ENCODE data around the gene NRXN3.

The NRXN3 gene

DNA sequence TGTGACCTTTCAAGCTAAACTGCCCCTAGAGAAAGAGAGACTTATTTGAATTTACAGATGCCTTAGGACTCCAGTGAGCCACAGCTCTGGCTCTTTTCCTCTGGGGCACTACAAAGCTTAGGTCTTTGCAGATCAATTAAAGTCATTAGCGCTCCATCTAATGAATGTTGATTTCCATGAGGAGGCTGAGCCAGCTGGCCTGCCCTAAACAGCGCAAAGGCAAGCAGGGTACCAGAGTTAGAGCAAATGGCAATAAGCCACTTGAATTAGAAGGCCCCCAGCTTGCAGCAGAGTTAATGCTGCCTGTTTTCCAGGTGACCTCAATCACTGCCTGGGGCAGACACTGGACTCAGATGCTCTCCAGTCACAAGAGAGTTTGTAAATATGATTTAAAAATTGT lies 1345.8 kb downstream of the NRXN3 start:
- TF ChIP-seq, protein P1, sequence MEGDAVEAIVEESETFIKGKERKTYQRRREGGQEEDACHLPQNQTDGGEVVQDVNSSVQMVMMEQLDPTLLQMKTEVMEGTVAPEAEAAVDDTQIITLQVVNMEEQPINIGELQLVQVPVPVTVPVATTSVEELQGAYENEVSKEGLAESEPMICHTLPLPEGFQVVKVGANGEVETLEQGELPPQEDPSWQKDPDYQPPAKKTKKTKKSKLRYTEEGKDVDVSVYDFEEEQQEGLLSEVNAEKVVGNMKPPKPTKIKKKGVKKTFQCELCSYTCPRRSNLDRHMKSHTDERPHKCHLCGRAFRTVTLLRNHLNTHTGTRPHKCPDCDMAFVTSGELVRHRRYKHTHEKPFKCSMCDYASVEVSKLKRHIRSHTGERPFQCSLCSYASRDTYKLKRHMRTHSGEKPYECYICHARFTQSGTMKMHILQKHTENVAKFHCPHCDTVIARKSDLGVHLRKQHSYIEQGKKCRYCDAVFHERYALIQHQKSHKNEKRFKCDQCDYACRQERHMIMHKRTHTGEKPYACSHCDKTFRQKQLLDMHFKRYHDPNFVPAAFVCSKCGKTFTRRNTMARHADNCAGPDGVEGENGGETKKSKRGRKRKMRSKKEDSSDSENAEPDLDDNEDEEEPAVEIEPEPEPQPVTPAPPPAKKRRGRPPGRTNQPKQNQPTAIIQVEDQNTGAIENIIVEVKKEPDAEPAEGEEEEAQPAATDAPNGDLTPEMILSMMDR (IDR thresholded peaks at IDR 0.05; ENCODE audit: borderline replicate concordance, insufficient read depth, low read depth, low read length), result no peak
- no peak overlapping the region for H3K4me3 ChIP-seq (ENCODE audit: low read depth, low read length)

- TF ChIP-seq, protein P1 (IDR thresholded peaks at IDR 0.05; ENCODE audit: borderline replicate concordance, insufficient read depth, low read depth, low read length), result no peak
- H3K4me3 ChIP-seq (ENCODE audit: low read depth, low read length), result no peak overlapping the region
Measured at GRCh38 chr14:79525416-79525815, 1355.2 kb downstream of the NRXN3 start.

DNA sequence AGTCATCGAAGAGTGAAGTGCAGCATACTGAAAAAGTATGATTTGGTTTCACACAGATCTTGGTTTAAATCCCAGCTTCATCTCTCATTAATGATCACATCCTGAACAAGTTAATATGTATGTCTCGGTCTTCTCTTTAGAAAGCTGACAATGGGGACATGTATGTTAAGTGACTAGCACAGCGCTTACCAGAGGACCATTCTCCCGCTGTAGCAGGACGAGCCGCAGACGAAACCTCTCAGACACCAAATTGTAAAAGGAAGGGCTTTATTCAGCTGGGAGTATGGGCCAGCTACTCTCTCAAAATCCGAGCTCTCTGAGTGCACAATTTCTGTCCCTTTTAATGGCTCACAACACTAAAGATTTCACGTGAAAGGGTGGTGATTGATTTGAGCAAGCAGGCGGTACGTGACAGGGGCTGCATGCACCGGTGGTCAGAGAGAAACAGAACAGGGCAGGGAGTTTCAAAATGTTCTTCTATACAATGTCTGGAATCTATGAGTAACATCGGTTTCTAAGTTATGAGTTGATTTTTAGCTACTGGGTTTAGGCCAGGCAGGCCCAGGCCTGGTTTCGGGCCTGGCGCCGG lies 1358.7 kb downstream of the NRXN3 start:
- TF ChIP-seq, protein P1 (IDR thresholded peaks at IDR 0.05; ENCODE audit: borderline replicate concordance, insufficient read depth, low read depth, low read length), result no peak

GRCh38 chr14:79530555-79530954 lies 1360.4 kb downstream of the NRXN3 start:
- TF ChIP-seq, protein P1 (IDR thresholded peaks at IDR 0.05; ENCODE audit: borderline replicate concordance, insufficient read depth, low read depth, low read length), result no peak
- no peak overlapping the region for H3K4me3 ChIP-seq (ENCODE audit: low read depth, low read length)

More for the DNA sequence above, 1358.7 kb downstream of the NRXN3 start:
- no peak overlapping the region for H3K4me3 ChIP-seq (ENCODE audit: low read depth, low read length)

- TF ChIP-seq, protein P1 (IDR thresholded peaks at IDR 0.05; ENCODE audit: borderline replicate concordance, insufficient read depth, low read depth, low read length), result no peak
- H3K4me3 ChIP-seq (ENCODE audit: low read depth, low read length), result no peak overlapping the region
Measured at GRCh38 chr14:79534703-79535353, 1364.7 kb downstream of the NRXN3 start.

DNA sequence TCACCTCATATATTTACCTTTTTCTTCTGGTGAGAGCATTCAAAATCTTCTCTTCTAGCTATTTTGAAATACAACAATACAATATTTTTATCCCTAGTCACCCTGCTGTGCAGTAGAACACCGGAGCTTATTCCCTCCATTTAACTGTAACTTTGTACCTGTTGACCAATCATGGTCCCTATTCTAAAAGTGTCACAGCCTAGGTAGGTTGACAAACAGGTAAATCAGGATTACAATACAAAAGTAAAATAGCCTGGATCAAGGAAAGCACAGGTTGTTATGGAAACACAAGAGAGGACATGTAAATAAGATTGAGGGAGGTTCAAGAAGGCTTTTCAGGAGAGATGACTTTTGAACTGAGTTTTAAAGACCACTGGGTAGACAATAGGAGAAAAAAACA lies 1370.2 kb downstream of the NRXN3 start:
- TF ChIP-seq, protein P1 (IDR thresholded peaks at IDR 0.05; ENCODE audit: borderline replicate concordance, insufficient read depth, low read depth, low read length), result no peak
- no peak overlapping the region for H3K4me3 ChIP-seq (ENCODE audit: low read depth, low read length)

DNA sequence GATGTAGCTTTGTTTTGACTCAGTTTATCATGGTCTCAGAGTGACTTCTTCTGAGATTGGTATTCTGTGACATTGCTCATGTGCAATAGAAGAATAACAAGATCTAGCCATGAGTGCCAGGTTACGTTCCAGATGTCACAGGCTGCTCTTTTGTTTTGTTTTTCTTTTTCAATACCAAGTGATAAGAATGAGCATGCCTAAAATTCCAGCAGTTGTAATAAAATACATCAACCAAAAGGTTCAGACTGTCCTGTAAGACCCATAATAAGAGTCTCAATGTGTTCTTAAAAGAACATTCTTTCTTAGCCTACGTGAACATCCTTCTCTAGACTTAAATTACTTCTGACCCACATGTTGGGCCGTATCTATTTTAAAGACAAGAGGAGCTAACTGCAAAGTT lies 1371.9 kb downstream of the NRXN3 start:
- TF ChIP-seq, protein P1 (IDR thresholded peaks at IDR 0.05; ENCODE audit: borderline replicate concordance, insufficient read depth, low read depth, low read length), result no peak
- no peak overlapping the region for H3K4me3 ChIP-seq (ENCODE audit: low read depth, low read length)
